Karpas-422 (cell line): ENCODE measurements around the gene TRPC1. TPM values are rescaled to one million over a fixed set of nuclear protein-coding genes. Genes with fewer than 3 reads are reported as not detected.
"Not testable (repeated sequence)": the region's sequence is repeated elsewhere in the genome, so short reads cannot be mapped to it uniquely, and the experiment has no call there.

Experiments
- DNase-seq: peaks from one replicate; pipeline ENCODE4 v3.0.0-alpha.2; 2015
- H2AFZ ChIP-seq: fragments of 200-600 bp; sonication (generic); 2 replicates; pipeline ENCODE4 v1.6.1; 2014; ENCODE audit warnings: antibody characterized with exemption, low read length, mixed read lengths
- H3K27ac ChIP-seq: fragments of 200-600 bp; sonication (generic); 2 replicates; pipeline ENCODE4 v1.5.1; 2014; ENCODE audit warnings: mild to moderate bottlenecking, low read length, moderate library complexity
- H3K27me3 ChIP-seq: fragments of 200-600 bp; sonication (generic); 2 replicates; pipeline ENCODE4 v1.6.1; 2014; ENCODE audit warnings: low read length, mixed read lengths
- H3K36me3 ChIP-seq: fragments of 200-600 bp; sonication (generic); 2 replicates; pipeline ENCODE4 v1.6.1; 2014; ENCODE audit warnings: low read length, mixed read lengths; ENCODE audit not compliant: insufficient read depth
- H3K4me1 ChIP-seq: fragments of 200-600 bp; sonication (generic); 2 replicates; pipeline ENCODE4 v1.6.1; 2014; ENCODE audit warnings: mild to moderate bottlenecking, low read length, mixed read lengths
- H3K4me2 ChIP-seq: fragments of 200-600 bp; sonication (generic); 2 replicates; pipeline ENCODE4 v1.6.1; 2014; ENCODE audit warnings: low read length, low read depth, mild to moderate bottlenecking; ENCODE audit not compliant: poor library complexity, severe bottlenecking
- H3K4me3 ChIP-seq: fragments of 200-600 bp; sonication (generic); 2 replicates; pipeline ENCODE4 v1.5.1; 2014; ENCODE audit warnings: mild to moderate bottlenecking, antibody characterized with exemption, low read length, mixed read lengths
- H3K79me2 ChIP-seq: fragments of 200-600 bp; sonication (generic); 2 replicates; pipeline ENCODE4 v1.6.1; 2014; ENCODE audit warnings: mild to moderate bottlenecking, low read length, mixed read lengths
- H3K9ac ChIP-seq: fragments of 200-600 bp; sonication (generic); 2 replicates; pipeline ENCODE4 v1.6.0; 2014; ENCODE audit warnings: low read length
- H3K9me2 ChIP-seq: fragments of 200-600 bp; sonication (generic), shearing (Covaris generic); replicated peaks from 2 replicates; pipeline ENCODE4 v1.6.0; 2014; ENCODE audit warnings: mild to moderate bottlenecking, low read length, moderate library complexity; ENCODE audit not compliant: insufficient read depth
- H3K9me3 ChIP-seq: fragments of 300-700, 200-600 bp; sonication (generic); 2 replicates; pipeline ENCODE4 v1.6.1; 2014; ENCODE audit warnings: low read length, mixed read lengths
- H4K20me1 ChIP-seq: fragments of 200-600 bp; sonication (generic); 2 replicates; pipeline ENCODE4 v1.6.1; 2014; ENCODE audit warnings: mild to moderate bottlenecking, antibody characterized with exemption, low read length, low read depth; ENCODE audit not compliant: insufficient read depth
- total RNA-seq: library from RNA; depleted of rRNA; stranded (reverse); fragments of >200 nt; shearing (Covaris generic); gene quantifications from 2 replicates; pipeline ENCODE4 v1.2.3, GENCODE V29; 2014; ENCODE audit warnings: low replicate concordance

TRPC1 gene
- total RNA-seq, 1 experiment from 2014 or later = 0.75 TPM

GRCh38 chr3:142732066-142732465, 8.2 kb downstream of the TRPC1 start:
- H3K4me1 ChIP-seq = no peaks in the 10 kb centered on the region
- no peak overlapping the region for H3K27ac ChIP-seq
- no peak overlapping the region for H3K9ac ChIP-seq
- H3K4me3 ChIP-seq = no peak overlapping the region
- no peak for DNase-seq
- H4K20me1 ChIP-seq = no peaks in the 10 kb centered on the region
- no peaks in the 10 kb centered on the region for H3K9me2 ChIP-seq
- no peak overlapping the region for H3K4me2 ChIP-seq
- no peak overlapping the region for H2AFZ ChIP-seq
- H3K36me3 ChIP-seq = no peaks in the 10 kb centered on the region
- no peaks in the 10 kb centered on the region for H3K9me3 ChIP-seq
- no peaks in the 10 kb centered on the region for H3K79me2 ChIP-seq
- H3K27me3 ChIP-seq = no peaks in the 10 kb centered on the region

- Histone ChIP-seq H3K4me3 (no peak overlapping the region), H3K9ac (no peak overlapping the region), H3K4me2 (no peak overlapping the region), H3K9me2 (no peaks in the 10 kb centered on the region), H3K27ac (no peak overlapping the region), H3K9me3 (no peaks in the 10 kb centered on the region), H2AFZ (no peak overlapping the region), H3K36me3 (no peaks in the 10 kb centered on the region), H3K4me1 (no peaks in the 10 kb centered on the region), H3K79me2 (no peaks in the 10 kb centered on the region), H3K27me3 (no peaks in the 10 kb centered on the region), H4K20me1 (no peaks in the 10 kb centered on the region)
- no peak for DNase-seq
These were observed 11.0 kb downstream of the TRPC1 start for GRCh38 chr3:142734834-142735233.

- H3K79me2 ChIP-seq = no peaks in the 10 kb centered on the region
- no peak for DNase-seq
- H3K9me3 ChIP-seq = no peaks in the 10 kb centered on the region
- no peak overlapping the region for H3K4me3 ChIP-seq
- H3K27me3 ChIP-seq = no peaks in the 10 kb centered on the region
- no peaks in the 10 kb centered on the region for H3K4me1 ChIP-seq
- no peak overlapping the region for H3K4me2 ChIP-seq
- H3K9me2 ChIP-seq = no peaks in the 10 kb centered on the region
- no peak overlapping the region for H3K27ac ChIP-seq
- no peak overlapping the region for H2AFZ ChIP-seq
- H4K20me1 ChIP-seq = no peaks in the 10 kb centered on the region
- H3K9ac ChIP-seq = no peak overlapping the region
- H3K36me3 ChIP-seq = no peaks in the 10 kb centered on the region
These were observed 11.6 kb downstream of the TRPC1 start for GRCh38 chr3:142735462-142735861.

- no peaks in the 10 kb centered on the region for H3K9me3 ChIP-seq
- no peak overlapping the region for H3K4me3 ChIP-seq
- DNase-seq = no peak
- H3K27ac ChIP-seq = no peak overlapping the region
- no peaks in the 10 kb centered on the region for H3K36me3 ChIP-seq
- H3K9me2 ChIP-seq = no peaks in the 10 kb centered on the region
- H3K27me3 ChIP-seq = no peaks in the 10 kb centered on the region
- no peaks in the 10 kb centered on the region for H3K79me2 ChIP-seq
- no peak overlapping the region for H3K9ac ChIP-seq
- H3K4me1 ChIP-seq = no peaks in the 10 kb centered on the region
- no peak overlapping the region for H2AFZ ChIP-seq
- no peaks in the 10 kb centered on the region for H4K20me1 ChIP-seq
- no peak overlapping the region for H3K4me2 ChIP-seq
These were observed 14.6 kb downstream of the TRPC1 start for GRCh38 chr3:142738396-142738795.

GRCh38 chr3:142746646-142747045, 22.8 kb downstream of the TRPC1 start:
- DNase-seq = no peak
- Histone ChIP-seq H3K27ac (no peak overlapping the region), H3K4me3 (no peak overlapping the region), H3K9ac (no peak overlapping the region), H3K9me3 (no peaks in the 10 kb centered on the region), H3K36me3 (no peaks in the 10 kb centered on the region), H3K4me1 (no peaks in the 10 kb centered on the region), H3K79me2 (no peaks in the 10 kb centered on the region), H3K4me2 (no peak overlapping the region), H3K9me2 (no peaks in the 10 kb centered on the region), H2AFZ (no peak overlapping the region), H3K27me3 (no peaks in the 10 kb centered on the region), H4K20me1 (no peaks in the 10 kb centered on the region)

GRCh38 chr3:142750531-142750930, 26.7 kb downstream of the TRPC1 start:
- H3K79me2 ChIP-seq, H3K9me3 ChIP-seq, H2AFZ ChIP-seq, H3K4me1 ChIP-seq, H3K4me2 ChIP-seq, H3K9ac ChIP-seq, DNase-seq, H4K20me1 ChIP-seq, H3K36me3 ChIP-seq, H3K4me3 ChIP-seq, H3K27ac ChIP-seq, H3K27me3 ChIP-seq, H3K9me2 ChIP-seq: not testable (repeated sequence)

GRCh38 chr3:142752605-142753004, 28.8 kb downstream of the TRPC1 start:
- H3K9ac ChIP-seq, H3K4me1 ChIP-seq, H3K27ac ChIP-seq, DNase-seq, H4K20me1 ChIP-seq, H3K27me3 ChIP-seq, H3K9me3 ChIP-seq, H3K36me3 ChIP-seq, H3K4me3 ChIP-seq, H3K4me2 ChIP-seq, H3K9me2 ChIP-seq, H2AFZ ChIP-seq, H3K79me2 ChIP-seq: not testable (repeated sequence)

- no peaks in the 10 kb centered on the region for H3K79me2 ChIP-seq
- no peaks in the 10 kb centered on the region for H3K9me2 ChIP-seq
- no peak overlapping the region for H2AFZ ChIP-seq
- H3K27me3 ChIP-seq = no peaks in the 10 kb centered on the region
- H3K9ac ChIP-seq = no peak overlapping the region
- no peaks in the 10 kb centered on the region for H3K36me3 ChIP-seq
- no peak overlapping the region for H3K4me3 ChIP-seq
- H3K4me1 ChIP-seq = no peaks in the 10 kb centered on the region
- H3K27ac ChIP-seq = no peak overlapping the region
- no peaks in the 10 kb centered on the region for H3K9me3 ChIP-seq
- no peak for DNase-seq
- H3K4me2 ChIP-seq = no peak overlapping the region
- no peaks in the 10 kb centered on the region for H4K20me1 ChIP-seq
These were observed 30.7 kb downstream of the TRPC1 start for GRCh38 chr3:142754494-142754893.

- no peak overlapping the region for H3K9ac ChIP-seq
- H3K9me3 ChIP-seq = no peaks in the 10 kb centered on the region
- H3K9me2 ChIP-seq = no peaks in the 10 kb centered on the region
- H3K4me1 ChIP-seq = no peaks in the 10 kb centered on the region
- DNase-seq = no peak
- no peak overlapping the region for H3K27ac ChIP-seq
- no peak overlapping the region for H3K4me3 ChIP-seq
- no peak overlapping the region for H2AFZ ChIP-seq
- H3K4me2 ChIP-seq = no peak overlapping the region
- H3K36me3 ChIP-seq = no peaks in the 10 kb centered on the region
- no peaks in the 10 kb centered on the region for H3K27me3 ChIP-seq
- no peaks in the 10 kb centered on the region for H3K79me2 ChIP-seq
- no peaks in the 10 kb centered on the region for H4K20me1 ChIP-seq
These were observed 44.5 kb downstream of the TRPC1 start for GRCh38 chr3:142768338-142768737.
